Stimulated activated CD8-positive, alpha-beta memory T cell treated with anti-CD3 and anti-CD28 coated beads, Interleukin-12 subunit alpha, Interleukin-12 subunit beta, amount 100 ng/mL, for 1 hour (primary cell): ENCODE measurements around the gene SMIM1.

Experiments used
- DNase-seq: peaks from one replicate; pipeline ENCODE4 v3.0.0-alpha.2; 2020; ENCODE audit warnings: low read depth

Gene SMIM1

DNA sequence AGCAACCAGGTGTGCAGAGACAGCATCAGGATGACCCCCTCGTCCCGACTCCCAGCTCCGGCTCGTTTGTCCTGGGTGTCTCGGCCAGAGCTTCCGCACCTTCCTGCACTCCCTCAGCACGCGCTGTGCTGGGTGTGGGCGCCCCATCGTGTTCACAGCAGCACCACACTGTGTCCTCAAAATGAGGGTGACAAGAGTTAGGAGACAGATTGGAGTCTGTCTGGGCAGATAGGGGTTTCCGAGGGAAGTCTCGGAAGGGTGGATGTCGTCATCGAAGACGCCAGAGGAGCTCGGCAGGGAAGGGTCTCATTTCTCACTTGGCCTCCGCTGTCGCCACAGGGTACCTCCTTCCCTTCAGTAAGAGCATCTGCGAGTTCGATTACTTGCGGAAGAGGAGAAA is 16.2 kb upstream of the SMIM1 start:
- no peak for DNase-seq

DNA sequence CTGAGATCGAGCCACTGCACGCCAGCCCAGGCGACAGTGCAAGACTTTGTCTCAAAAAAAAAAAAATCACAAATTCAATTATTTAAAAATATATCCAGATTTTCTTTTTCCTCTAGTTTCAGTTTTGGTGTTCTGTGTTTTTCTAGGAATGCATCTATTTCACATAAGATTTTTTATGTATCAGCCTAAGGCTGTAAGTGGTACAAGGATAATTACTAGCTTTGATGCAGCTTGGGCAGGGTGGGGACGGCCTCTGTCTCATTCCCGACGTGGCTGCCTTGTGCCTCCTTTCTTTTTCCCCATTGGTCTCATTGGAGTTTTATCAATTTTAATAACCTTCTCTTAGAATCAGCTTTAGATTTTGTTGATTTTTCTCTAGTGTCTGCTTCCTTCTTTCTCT is 13.4 kb upstream of the SMIM1 start:
- no peak for DNase-seq

DNA sequence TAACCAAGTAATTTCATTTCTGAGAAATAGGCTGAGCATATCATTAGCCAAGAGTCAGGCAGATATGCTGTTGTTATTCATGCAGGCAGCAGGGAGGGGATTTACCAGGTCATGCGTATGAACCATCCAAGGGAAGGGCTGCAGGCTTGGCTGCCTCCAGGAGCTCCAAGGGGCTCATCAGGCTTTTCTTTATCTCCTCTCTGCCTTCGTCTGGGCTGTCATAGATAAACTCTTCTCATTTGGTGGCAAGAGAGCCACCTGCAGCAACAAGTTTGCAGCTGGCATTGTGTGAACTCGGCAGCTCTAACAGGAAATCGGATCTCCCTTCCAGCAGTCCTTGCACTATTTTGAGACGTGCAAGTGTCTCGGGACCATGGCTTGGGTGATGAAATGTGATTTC is 12.8 kb upstream of the SMIM1 start:
- no peak for DNase-seq

DNA sequence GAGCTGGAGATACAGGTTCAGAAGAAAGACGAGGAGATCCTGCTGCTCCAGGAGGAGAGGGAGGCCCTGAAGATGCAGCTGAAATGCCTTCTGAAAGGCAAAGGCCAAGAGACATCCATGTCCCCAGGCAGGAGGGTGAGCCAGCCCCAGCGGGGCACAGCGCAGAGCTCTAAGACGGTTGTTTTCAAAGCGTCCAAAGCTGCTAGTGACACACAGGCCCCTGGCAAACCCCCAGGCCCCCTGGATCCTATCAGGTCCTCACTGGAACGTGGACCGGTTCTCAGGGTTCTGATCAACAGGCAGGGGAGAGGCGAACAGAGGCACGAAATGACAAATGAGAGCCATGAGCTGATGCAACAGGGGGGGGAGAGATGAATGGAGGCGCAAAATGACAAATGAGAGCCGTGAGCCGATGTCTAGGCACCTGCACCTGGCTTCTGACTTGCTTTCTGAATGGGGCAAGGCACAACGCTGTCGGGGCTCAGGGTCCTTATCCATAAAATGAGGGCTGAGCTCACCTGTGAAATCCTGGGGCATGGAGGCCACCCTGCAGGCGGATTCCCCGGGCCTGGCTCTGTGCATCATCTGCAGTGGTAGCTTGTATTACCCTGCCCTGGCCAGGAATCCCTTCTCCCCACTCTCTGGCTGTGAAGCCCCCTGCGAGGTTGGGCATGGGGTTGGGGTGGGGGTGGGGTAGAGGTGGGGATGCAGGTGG is 11.1 kb upstream of the SMIM1 start:
- no peak for DNase-seq

DNA sequence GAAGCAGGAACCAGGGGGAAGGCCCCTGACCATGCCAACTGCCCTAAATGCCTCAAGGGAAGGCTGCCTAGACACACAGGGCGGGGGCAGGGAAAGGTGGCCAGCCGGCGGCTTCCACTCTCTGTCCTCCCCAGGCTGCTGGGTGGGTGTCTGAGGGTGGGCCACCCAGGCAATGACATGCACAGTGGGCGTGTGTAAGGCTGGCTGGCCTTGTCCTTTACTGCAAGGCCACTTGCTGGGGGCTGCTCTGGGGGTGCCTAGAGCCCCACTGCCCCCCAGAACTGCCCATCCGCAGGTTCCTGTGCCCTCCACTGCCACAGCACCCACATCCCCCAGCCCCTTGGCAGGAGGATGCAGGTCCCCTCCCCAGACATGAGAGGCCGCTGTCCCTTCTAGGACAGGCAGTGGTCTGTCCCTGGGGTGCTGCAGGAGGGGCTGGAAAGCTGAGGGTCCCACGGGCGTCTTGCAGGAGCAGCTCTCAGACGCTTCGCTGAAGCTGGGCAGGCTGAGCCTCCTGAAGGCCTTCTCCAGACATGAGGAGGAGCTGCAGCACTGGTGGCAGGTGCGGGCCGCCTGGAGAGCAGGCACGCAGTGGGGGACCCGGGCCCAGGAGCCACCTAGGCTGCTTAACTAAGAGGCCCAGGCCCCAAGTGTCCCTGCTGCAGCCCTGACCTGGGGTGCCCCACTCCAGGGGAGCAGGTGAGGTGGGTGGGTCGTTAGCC is 10.2 kb upstream of the SMIM1 start:
- DNase-seq: no peak

DNA sequence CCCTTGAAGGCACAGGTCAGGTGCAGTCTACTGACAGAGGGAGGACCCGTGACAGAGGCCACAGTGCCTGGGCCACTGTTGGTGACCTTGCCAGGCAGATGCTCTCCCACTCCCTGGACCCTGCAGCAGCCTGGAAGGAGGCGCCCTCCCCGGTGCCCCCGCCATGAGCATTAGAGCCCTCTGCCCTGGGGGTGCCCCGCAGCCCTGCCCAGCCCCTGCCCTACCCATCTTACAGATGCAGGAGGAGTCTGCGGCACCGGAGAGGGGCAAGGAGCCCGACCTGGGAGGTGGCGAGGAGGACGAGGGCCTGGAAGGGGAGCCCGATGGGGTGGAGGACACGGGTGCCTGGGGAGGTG is 9.7 kb upstream of the SMIM1 start:
- DNase-seq: no peak

DNA sequence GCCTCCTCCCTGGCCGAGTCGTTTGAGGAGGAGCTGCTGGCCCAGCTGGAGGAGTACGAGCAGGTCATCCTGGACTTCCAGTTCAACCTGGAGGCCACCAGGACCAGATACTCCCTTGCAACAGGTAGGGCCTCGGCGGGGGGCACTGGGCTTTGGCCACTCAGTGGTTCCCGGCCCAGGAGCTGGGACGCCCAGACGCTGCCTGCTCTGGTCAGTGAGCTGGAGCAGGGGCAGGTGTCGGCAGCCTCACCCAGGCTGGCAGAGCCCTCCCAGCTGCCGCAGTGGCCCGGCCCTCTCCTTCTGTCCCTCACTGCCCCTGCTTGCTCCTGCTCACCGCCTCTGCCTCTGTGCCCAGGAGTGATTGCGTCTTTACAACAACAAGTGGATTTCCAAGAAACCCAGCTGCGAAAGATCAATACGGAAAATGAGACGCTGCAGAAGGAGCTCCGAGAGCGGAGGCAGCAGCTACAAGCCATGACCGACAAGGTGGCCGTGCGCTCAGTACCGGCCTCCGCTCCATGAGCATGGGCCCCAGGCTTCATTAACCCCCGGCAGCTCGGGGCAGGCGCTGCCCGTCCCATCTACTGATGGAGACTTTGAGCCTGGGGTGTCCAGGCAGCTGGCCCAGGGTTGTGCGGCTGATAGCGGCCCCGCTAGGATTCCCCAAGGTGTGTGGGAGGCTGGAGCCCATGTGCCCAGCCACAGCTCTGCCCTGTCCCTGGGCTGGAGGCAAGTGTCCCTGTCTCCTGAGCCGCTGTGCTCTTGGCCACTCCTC is 9.0 kb upstream of the SMIM1 start:
- DNase-seq: no peak

DNA sequence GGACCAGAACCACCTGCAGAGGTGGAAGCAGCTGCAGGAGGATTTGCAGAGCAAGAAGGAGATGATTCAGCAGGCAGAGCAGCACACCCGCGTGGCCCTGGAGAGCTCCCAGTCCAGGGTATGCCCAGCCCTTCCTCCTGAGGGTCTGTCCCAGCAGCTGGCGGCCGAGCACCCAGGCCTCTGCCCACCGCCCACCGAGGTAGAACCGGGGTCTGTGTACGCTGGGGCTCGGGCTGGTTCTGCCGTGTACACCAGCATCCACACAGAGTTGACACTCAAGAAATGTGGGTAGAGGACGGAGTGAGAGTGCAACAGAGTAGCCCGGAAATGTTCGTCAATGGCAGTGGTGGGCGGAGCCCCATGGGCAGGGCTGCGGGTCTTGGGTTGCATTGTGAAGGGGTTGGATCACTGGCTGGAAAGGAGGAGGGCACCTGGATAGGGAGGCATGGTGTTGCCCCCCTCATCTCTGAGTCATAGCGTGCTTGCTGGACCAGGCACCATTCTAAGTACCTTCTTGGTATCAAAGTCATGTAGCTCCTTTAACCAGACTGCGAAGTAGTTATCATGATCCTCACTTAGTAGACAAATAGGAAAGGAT is 5.1 kb upstream of the SMIM1 start:
- DNase-seq: no peak

DNA sequence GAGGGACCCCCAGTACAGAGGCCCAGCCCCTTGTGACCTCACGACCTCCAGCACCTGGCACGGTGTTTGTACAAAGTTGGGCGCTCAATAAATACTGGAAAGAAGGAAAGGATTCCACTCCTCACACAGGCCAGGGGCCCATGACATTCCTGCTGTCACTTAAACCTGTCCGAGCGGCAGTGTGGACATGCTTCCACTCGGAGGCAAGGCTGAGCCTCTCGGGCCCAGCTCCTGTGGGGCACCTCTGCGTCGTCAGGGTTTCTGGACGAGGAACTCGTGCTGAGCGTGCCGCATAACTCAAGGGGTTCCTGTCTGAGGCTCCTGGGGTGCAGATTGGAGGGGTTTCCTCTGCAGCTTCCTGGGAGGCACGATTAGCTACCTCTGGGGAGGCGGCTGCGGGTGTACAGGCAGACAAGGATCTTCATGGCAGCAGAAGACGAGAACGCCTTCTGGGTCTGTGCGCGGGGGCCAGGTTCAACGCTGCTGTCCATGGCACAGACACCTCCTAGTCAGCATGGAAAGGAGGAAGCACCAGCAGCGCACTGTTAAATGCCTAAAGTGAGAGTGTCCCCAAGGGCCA is 3.6 kb upstream of the SMIM1 start:
- DNase-seq: no peak

DNA sequence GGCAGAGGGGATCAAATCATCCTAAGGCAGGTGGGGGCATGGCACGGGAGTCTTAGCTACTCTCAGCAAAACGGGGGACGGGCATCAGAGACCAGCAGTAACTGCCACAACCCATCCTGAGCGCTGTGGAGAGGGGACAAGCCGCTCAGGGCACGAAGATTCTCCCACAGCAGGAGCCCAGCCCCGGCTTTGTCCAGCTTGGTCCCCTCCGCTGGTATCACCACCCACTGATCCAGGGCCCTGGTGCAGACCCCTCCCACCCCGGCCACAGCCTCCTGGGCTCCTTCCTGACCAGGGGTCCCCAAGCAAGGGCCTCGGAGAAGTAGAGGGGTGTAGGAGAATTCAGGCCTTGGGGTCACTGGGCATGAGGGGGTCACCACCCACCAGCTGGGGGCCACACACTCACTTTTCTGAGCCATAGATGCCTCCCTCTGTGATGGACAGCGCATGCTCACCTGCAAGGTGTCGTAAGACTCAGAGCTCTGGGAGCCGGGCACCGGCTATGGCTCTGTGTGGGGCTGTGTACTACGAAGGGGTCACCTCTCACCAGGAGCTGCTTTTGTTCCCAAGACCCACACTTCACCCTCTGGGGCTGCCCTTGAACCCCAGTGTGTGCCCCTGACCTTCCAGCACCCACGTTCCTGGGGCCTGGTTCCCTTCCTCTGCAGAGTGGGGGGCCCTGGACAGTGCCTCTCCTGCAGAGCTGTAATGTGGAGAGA is 2.3 kb upstream of the SMIM1 start:
- no peak for DNase-seq

DNA sequence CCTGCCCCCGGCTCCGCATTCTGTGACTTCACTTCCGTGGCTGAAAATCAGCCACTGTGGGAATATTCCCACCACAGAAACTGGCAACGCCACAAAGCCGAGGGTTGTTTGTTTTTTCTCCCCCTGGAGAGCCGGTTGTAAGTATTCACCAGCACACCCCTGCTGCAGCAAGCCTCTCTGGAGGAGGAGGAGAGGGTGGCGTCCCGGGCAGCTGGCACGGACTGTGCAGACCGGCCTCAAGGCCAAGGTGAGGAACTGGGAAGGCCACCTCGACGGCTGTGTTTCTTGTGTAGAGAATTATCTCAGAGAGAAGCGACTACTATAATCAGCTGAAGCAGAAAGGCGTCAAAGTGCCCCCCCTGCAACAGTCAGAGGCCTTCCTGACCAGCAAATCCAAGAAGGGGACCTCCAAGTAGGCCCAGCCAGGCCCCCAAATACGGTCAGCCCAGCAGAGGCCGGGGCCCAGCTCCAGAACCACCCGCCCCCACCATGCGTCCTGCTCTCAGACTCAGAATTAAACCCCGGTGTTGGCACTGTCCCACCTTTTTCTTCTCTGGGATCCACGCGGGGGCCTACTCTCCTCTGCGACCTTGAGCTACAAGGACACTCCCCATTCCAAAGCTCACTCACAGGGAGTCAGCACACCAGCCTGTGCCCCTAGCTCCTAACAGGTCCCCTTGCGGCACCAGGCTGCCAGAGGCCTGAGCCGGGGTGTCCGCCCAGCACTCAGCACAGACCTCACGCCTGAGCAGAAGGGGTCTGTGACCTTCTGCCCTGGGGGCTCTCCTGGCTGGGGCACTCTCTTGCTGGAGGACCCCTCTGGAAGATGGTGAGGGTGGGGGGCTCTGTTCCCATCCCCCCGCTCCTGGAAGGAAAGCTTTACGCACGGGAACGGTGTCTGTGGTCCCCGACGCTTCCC is 1.2 kb upstream of the SMIM1 start:
- no peak for DNase-seq

DNA sequence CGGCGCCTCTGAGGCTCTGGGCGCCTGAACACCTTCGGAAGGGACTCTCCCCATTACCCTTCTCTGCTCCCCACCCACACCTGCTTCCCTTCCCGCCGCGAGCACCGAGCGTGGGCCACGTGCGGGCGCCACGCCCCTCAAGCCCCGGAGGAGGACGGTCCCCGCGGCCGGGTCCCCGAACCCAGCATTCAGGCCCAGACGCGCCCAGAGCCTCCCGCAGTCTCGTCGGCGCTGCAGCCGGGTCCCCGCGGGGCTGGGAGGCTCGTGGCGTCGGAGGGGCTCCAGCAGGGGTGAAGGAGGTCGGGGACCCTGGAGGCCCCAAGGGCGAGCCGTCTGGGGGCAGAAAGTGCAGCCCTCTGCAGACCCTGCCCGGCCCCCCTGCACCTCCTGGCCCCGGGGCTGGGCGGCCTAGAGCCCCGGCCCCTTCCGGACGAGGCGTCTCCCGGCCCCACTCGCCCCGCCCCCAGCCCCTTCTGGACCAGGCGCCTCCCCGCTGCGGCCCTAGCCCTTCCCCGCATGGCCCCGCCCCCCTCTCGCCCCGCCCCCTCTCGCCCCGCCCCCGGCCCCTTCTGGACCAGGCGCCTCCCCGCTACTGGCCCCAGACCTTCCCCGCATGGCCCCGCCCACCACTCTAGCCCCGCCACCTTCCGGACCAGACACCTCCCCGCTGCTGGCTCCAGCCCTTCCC is 378 bp upstream of the SMIM1 start:
- peak; percentile 74 for DNase-seq

DNA sequence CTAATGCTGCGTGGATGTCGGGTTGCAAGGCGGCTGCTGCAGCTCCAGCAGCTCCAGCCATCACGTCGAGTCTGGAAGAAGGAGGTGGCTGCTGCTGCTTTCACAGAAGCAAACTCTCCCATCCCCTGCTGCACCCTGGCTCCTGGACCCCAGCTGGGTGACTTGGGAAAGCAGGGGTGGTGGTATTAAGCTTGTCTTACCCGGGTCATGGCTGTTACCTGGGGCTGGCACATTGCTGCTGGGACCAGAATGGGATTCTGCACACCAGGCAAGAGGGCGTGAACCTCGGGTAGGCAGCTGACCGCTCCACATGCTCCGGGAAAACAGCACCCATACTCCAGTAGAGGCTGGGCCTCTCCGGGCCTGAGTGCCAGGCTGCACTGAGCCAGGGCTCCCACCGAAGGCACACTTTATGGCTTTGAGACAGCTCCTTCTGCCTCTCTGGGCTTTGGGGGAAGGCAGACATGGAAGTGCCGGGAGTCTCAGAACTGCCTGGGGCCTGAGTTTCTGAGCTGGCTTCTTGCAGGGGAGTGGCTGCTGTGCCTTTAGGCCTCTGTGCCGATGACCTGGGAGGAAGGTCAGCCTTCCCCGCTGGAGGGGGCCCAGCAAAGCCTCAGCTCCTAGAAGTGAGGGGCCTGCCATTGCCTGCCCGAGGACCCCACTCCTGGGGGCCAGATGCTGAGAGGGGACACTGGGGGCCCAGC is 1.2 kb downstream of the SMIM1 start:
- DNase-seq: no peak

DNA sequence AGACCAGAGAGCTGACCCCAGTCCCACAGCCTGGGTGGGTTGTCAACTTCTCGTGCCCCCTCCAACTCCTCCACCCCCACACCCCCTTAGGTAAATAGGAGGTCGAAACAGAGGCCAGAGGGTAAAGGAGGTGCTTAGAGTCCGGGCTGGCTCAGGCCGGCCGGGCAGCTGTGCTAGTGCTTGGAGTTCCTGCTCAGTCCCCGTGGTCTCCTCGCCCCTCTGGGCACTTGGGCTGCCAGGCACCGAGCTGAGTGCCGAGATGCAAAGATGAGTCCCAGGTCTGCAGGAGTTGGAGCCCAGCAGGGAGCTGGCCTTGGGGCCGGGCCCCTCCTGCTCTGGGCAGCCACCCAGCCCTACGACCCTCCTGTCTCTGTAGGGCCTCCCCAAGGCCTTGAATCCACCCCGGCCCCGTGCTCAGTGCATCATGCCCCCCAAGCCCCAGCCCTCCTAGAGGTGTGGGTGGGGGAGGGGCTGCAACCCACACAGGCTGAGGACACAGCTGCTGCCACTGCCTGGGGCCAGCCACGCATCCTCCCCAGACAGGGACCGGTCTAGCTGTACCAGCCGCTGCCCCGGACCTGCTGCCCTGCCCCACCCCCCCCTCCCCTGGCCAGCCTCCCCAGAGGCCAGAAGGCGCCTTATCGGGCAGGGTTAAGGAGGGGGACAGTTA is 1.9 kb downstream of the SMIM1 start:
- no peak for DNase-seq

DNA sequence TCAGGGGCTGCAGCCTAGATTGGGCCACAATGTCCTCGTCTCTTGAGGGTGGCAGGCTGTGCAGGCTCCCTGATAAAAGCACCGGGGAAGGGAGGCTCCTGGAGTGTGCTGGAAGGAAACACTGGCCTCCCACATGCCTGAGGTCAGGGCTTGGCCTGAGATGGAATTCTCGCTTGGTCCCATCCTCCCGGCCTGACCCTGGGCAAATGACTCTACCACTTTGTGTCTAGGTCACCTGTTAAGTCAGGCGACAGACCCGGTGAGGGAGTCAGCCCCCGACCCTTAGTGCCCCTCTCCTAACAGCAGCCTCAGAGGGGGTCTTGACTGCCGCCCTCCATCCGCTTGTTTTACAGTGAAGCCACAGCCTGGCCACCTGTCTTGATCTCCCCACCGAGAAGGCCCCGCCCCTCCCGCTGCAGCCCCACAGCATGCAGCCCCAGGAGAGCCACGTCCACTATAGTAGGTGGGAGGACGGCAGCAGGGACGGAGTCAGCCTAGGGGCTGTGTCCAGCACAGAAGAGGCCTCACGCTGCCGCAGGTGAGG is 2.5 kb downstream of the SMIM1 start:
- no peak for DNase-seq

DNA sequence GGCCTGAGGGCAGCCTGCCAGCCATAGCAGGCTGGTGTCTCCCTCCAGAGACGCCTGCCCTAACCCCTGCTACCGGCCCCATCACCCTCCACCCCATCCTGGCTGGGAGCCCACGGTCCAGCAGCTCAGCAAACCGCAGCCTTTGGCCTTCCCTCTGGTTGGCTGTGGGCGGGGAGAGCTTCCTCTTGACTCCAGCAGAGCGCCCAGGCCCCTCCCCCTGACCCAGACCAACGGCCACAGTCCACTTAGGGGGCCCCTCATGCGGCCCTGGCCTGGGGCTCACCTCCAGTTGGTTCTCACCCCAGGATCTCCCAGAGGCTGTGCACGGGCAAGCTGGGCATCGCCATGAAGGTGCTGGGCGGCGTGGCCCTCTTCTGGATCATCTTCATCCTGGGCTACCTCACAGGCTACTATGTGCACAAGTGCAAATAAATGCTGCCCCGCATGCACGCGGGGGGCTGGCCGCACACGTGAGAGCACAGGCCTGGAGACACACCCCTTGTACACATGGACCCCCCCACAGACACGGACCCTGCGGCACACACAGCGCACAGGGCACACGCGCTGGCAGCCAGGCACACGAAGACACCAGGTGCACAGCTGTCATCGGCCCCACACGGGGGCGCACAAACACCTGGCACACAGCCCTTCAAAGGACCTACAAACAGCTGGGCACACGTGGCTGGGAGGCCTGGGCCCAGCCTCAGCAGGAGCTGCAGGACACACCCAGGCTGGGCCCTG is 3.1 kb downstream of the SMIM1 start:
- peak; percentile 23 for DNase-seq

DNA sequence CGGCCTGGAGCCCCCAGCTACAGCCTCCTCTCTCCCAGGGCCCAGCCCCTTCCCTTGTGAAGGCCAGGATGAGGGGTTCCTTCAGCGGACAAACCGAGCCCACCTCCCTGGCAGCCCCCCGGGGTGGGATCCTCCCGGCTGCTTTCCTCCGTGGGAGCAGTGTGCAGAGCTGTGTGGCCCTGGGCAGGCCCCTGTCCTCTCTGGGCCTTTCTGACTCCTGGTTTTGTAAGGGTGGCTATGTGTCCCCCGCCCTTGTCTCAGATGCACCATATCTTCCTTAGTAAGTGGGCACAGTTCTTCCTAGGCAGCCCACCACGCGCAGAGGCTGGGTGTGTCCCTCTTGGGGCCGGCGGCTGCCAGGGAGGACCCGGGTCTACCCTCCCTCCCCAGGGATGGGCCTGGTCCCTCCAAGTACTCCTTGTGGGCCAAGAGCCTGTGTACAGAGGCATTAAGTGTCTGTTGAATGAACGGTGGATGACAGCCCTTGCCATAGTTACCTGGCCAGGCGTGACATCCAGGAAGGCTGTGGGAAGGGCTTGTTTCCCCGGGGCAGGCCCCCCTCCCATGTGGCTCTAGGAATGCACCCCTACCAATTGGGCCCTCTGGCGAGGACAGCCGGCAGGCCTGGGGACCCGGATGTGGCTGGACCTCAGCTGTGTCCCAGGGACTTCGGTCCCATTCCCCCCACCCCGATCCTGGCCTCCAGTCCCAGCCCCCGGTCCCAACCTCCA is 3.8 kb downstream of the SMIM1 start:
- no peak for DNase-seq
